HEK293 (cell line): ENCODE data around the gene KDF1.

Experiments
- CTCF ChIA-PET: fragments of 350-600 bp; formaldehyde crosslinking; extraction: SDS; loops from one replicate; lab custom pipeline; 2021; ENCODE audit warnings: antibody characterized with exemption; lab: Yijun Ruan, JAX
- POLR2A ChIA-PET: fragments of 300-600 bp; formaldehyde crosslinking; extraction: SDS; loops from one replicate; lab custom pipeline; 2020; ENCODE audit warnings: antibody characterized with exemption, inconsistent platforms; lab: Yijun Ruan, JAX
- H3K27ac ChIP-seq: fragments of 200-500 bp; sonication (Bioruptor generic); 2 replicates; pipeline ENCODE4 v1.5.1; 2014; ENCODE audit warnings: low read depth, low read length, control low read depth, inconsistent platforms; ENCODE audit errors: extremely low read depth
- H3K36me3 ChIP-seq, 2 experiments: fragments of 200-500 bp in 1 of 2; sonication (Bioruptor generic) in 1 of 2; 1 replicate in 1 of 2; 2 replicates in 1 of 2; pipeline ENCODE4 v1.5.1; 2014 to 2017; ENCODE audit warnings: inconsistent platforms in 2 of 2, low read length in 2 of 2; ENCODE audit not compliant: control insufficient read depth in 2 of 2, insufficient read depth in 1 of 2
- H3K4me1 ChIP-seq: fragments of 200-500 bp; sonication (Bioruptor generic); 2 replicates; pipeline ENCODE4 v1.5.1; 2014; ENCODE audit warnings: mild to moderate bottlenecking, low read length, inconsistent platforms; ENCODE audit not compliant: control insufficient read depth, insufficient read depth
- H3K4me3 ChIP-seq: 2 replicates; pipeline ENCODE4 v1.5.1; 2011; ENCODE audit warnings: low read depth, mild to moderate bottlenecking, control low read depth, low read length, moderate library complexity
- H3K9me3 ChIP-seq: fragments of 200-500 bp; sonication (Bioruptor generic); 2 replicates; pipeline ENCODE4 v1.5.1; 2014; ENCODE audit warnings: low read depth, low read length, inconsistent platforms; ENCODE audit not compliant: control insufficient read depth, insufficient read depth
- GLIS2 ChIP-seq: fragments of 450-650 bp; formaldehyde crosslinking; IDR thresholded peaks from 2 replicates; pipeline ENCODE4 v1.5.1; 2016; ENCODE audit warnings: missing biosample characterization, missing genetic modification characterization
- KLF1 ChIP-seq: fragments of 450-650 bp; formaldehyde crosslinking; IDR thresholded peaks from 2 replicates; pipeline ENCODE4 v1.5.1; 2016; ENCODE audit warnings: missing biosample characterization, missing genetic modification characterization
- KLF10 ChIP-seq: fragments of 450-650 bp; IDR thresholded peaks from 2 replicates; pipeline ENCODE4 v1.5.1; 2018; ENCODE audit warnings: missing biosample characterization, mild to moderate bottlenecking, missing genetic modification characterization
- KLF16 ChIP-seq: fragments of 450-650 bp; formaldehyde crosslinking; IDR thresholded peaks from 2 replicates; pipeline ENCODE4 v1.5.1; 2017; ENCODE audit warnings: missing biosample characterization, missing genetic modification characterization
- KLF9 ChIP-seq: fragments of 450-650 bp; formaldehyde crosslinking; IDR thresholded peaks from 2 replicates; pipeline ENCODE4 v1.5.1; 2016; ENCODE audit warnings: missing biosample characterization, missing genetic modification characterization, low read depth
- SP2 ChIP-seq: fragments of 450-650 bp; formaldehyde crosslinking; IDR thresholded peaks from 2 replicates; pipeline ENCODE4 v1.5.1; 2016; ENCODE audit warnings: missing biosample characterization, missing genetic modification characterization
- WT1 ChIP-seq: fragments of 450-650 bp; formaldehyde crosslinking; IDR thresholded peaks from 2 replicates; pipeline ENCODE4 v1.5.1; 2016; ENCODE audit warnings: missing biosample characterization, missing genetic modification characterization
- ZBTB17 ChIP-seq: fragments of 450-650 bp; formaldehyde crosslinking; IDR thresholded peaks from 2 replicates; pipeline ENCODE4 v1.5.1; 2016; ENCODE audit warnings: missing biosample characterization, missing genetic modification characterization
- ZBTB20 ChIP-seq: fragments of 450-650 bp; formaldehyde crosslinking; IDR thresholded peaks from 2 replicates; pipeline ENCODE4 v1.5.1; 2016; ENCODE audit warnings: missing biosample characterization, missing genetic modification characterization
- ZBTB7A ChIP-seq: fragments of 450-650 bp; formaldehyde crosslinking; IDR thresholded peaks from 2 replicates; pipeline ENCODE4 v1.5.1; 2016; ENCODE audit warnings: low read depth, missing biosample characterization, missing genetic modification characterization
- ZFP3 ChIP-seq: fragments of 450-650 bp; formaldehyde crosslinking; IDR thresholded peaks from 2 replicates; pipeline ENCODE4 v1.5.1; 2016; ENCODE audit warnings: low read depth, missing biosample characterization, missing genetic modification characterization
- ZIC2 ChIP-seq: fragments of 450-650 bp; formaldehyde crosslinking; IDR thresholded peaks from 2 replicates; pipeline ENCODE4 v1.5.1; 2016; ENCODE audit warnings: missing biosample characterization, missing genetic modification characterization
- ZNF169 ChIP-seq: fragments of 450-650 bp; formaldehyde crosslinking; IDR thresholded peaks from 2 replicates; pipeline ENCODE4 v1.5.1; 2016; ENCODE audit warnings: missing biosample characterization, missing genetic modification characterization
- ZNF184 ChIP-seq: fragments of 450-650 bp; IDR thresholded peaks from 2 replicates; pipeline ENCODE4 v1.5.1; 2018; ENCODE audit warnings: missing biosample characterization, mild to moderate bottlenecking, missing genetic modification characterization
- ZNF280D ChIP-seq: fragments of 450-650 bp; formaldehyde crosslinking; IDR thresholded peaks from 2 replicates; pipeline ENCODE4 v1.5.1; 2016; ENCODE audit warnings: missing biosample characterization, missing genetic modification characterization
- ZNF391 ChIP-seq: fragments of 450-650 bp; formaldehyde crosslinking; IDR thresholded peaks from 2 replicates; pipeline ENCODE4 v1.5.1; 2016; ENCODE audit warnings: low read depth, missing biosample characterization, missing genetic modification characterization, borderline replicate concordance
- ZNF404 ChIP-seq: fragments of 450-650 bp; formaldehyde crosslinking; IDR thresholded peaks from 2 replicates; pipeline ENCODE4 v1.5.1; 2017; ENCODE audit warnings: missing biosample characterization, missing genetic modification characterization
- ZNF433 ChIP-seq: fragments of 450-650 bp; formaldehyde crosslinking; IDR thresholded peaks from 2 replicates; pipeline ENCODE4 v1.5.1; 2016; ENCODE audit warnings: missing biosample characterization, missing genetic modification characterization, low read depth
- ZNF449 ChIP-seq: fragments of 450-650 bp; formaldehyde crosslinking; IDR thresholded peaks from 2 replicates; pipeline ENCODE4 v1.5.1; 2017; ENCODE audit warnings: missing biosample characterization, mild to moderate bottlenecking, missing genetic modification characterization, moderate library complexity
- ZNF639 ChIP-seq: fragments of 450-650 bp; formaldehyde crosslinking; IDR thresholded peaks from 2 replicates; pipeline ENCODE4 v1.5.1; 2016; ENCODE audit warnings: missing biosample characterization, missing genetic modification characterization
- ZNF654 ChIP-seq: fragments of 450-650 bp; formaldehyde crosslinking; IDR thresholded peaks from 2 replicates; pipeline ENCODE4 v1.5.1; 2016; ENCODE audit warnings: low read depth, missing biosample characterization, missing genetic modification characterization
- ZNF76 ChIP-seq: fragments of 450-650 bp; formaldehyde crosslinking; IDR thresholded peaks from 2 replicates; pipeline ENCODE4; 2016; ENCODE audit warnings: low read depth, missing biosample characterization, missing genetic modification characterization, borderline replicate concordance
- ZNF785 ChIP-seq: fragments of 450-650 bp; formaldehyde crosslinking; IDR thresholded peaks from 2 replicates; pipeline ENCODE4 v1.5.1; 2016; ENCODE audit warnings: missing biosample characterization, missing genetic modification characterization
- ZSCAN18 ChIP-seq: fragments of 450-650 bp; formaldehyde crosslinking; IDR thresholded peaks from 2 replicates; pipeline ENCODE4 v1.5.1; 2016; ENCODE audit warnings: missing biosample characterization, missing genetic modification characterization
- TF ChIP-seq, protein P1 (sequence below): fragments of 450-650 bp; formaldehyde crosslinking; IDR thresholded peaks from 2 replicates; pipeline ENCODE4 v1.5.1; 2016; ENCODE audit warnings: missing biosample characterization, missing genetic modification characterization

The KDF1 gene

GRCh38 chr1:26993237-26994019 lies 33.2 kb upstream of the KDF1 start, which contains the start of gene TRNP1 (continued):
- TF ChIP-seq KLF10 (tag by site-specific recombination) (0 out of 2 replicates have a peak, but pooled peaks have one; percentile 50), SP2 (tag by site-specific recombination) (peak; percentile 60), ZNF391 (tag by site-specific recombination) (0 out of 2 replicates have a peak, but pooled peaks have one; percentile 34), KLF9 (tag by site-specific recombination) (peak; percentile 62), ZNF654 (tag by site-specific recombination) (no peak), ZBTB17 (tag by site-specific recombination) (0 out of 2 replicates have a peak, but pooled peaks have one; percentile 33), KLF16 (tag by site-specific recombination) (peak; percentile 23; the same call in 1 of the 2 replicates), KLF1 (tag by site-specific recombination) (peak; percentile 35; the same call in 1 of the 2 replicates), ZNF76 (tag by site-specific recombination) (peak; percentile 33; the same call in 1 of the 2 replicates), ZBTB20 (tag by site-specific recombination) (peak; percentile 53), ZNF404 (tag by site-specific recombination) (no peak), ZNF639 (tag by site-specific recombination) (no peak), ZBTB7A (tag by site-specific recombination) (peak; percentile 21; the same call in 1 of the 2 replicates)
- TF ChIP-seq, protein P1, sequence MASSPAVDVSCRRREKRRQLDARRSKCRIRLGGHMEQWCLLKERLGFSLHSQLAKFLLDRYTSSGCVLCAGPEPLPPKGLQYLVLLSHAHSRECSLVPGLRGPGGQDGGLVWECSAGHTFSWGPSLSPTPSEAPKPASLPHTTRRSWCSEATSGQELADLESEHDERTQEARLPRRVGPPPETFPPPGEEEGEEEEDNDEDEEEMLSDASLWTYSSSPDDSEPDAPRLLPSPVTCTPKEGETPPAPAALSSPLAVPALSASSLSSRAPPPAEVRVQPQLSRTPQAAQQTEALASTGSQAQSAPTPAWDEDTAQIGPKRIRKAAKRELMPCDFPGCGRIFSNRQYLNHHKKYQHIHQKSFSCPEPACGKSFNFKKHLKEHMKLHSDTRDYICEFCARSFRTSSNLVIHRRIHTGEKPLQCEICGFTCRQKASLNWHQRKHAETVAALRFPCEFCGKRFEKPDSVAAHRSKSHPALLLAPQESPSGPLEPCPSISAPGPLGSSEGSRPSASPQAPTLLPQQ (tag by site-specific recombination): peak; percentile 57; the same call in 1 of the 2 replicates

DNA sequence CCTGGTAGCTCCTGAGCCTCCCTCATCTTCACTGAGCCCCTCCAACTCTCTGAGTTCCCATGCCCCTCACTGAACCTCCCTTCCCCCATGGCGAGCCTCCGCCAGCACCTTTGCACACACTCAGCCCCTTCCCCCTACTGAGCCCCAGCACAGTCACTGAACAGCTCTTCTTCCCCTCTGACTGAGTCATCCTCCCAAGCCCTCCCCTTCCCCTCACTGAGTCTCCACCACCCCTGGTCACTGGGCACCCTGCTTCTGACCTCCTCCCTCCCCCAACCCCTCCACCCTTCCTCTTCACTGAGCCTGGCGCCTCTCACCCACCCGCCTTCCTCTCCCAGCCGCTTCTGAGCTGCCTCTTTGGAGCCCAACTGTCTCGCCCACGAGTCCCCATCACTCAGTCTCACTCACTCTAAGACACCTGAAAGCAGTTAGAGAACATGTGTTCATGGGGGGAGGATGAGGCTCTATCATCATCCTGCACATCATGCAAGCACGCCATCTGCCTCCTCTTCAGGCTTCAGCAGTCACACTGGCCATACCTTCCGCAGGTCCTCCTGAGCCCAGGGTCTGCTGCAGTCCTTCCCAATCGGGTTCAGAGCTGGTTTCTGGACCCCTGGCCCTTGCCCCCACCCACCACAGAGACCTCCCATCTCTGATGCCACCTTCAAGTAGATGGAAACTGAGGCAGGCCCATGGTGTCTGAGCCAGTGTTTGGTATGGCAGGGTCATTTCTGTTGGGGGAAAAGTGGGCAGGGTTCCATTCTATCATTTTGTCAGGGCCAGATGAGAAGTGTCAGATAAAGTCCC lies 31.2 kb upstream of the KDF1 start:
- ChIA-PET POLR2A (no interaction called here), CTCF (interaction anchor here (1.6 to 9.3 kb wide), 2 partner anchors 54 to 105 kb away, joined by 4 to 141 read pairs; no protein-coding TSS in a partner anchor)
- H3K27ac ChIP-seq: no peak overlapping the region
- H3K4me1 ChIP-seq: no peaks in the 10 kb centered on the region; the same call in 1 of the 2 replicates
- no peak overlapping the region for H3K4me3 ChIP-seq
- H3K36me3 ChIP-seq: peaks cover 0 to 5% of the 10 kb centered on the region in 2 experiments; a peak in 2 of 3 replicates
- no peaks in the 10 kb centered on the region for H3K9me3 ChIP-seq
- TF ChIP-seq ZNF785 (tag by site-specific recombination) (no peak), ZBTB17 (tag by site-specific recombination) (no peak), ZIC2 (peak; percentile 19; the same call in 1 of the 2 replicates), ZSCAN18 (tag by site-specific recombination) (no peak), ZNF169 (tag by site-specific recombination) (0 out of 2 replicates have a peak, but pooled peaks have one; percentile 45), ZNF449 (tag by site-specific recombination) (peak; percentile 44; the same call in 1 of the 2 replicates), ZNF184 (tag by site-specific recombination) (no peak), GLIS2 (tag by site-specific recombination) (peak; percentile 57; the same call in 1 of the 2 replicates), SP2 (tag by site-specific recombination) (peak; percentile 37), ZNF280D (no peak), ZFP3 (tag by site-specific recombination) (no peak), WT1 (tag by site-specific recombination) (no peak), ZNF433 (tag by site-specific recombination) (no peak)
